Kidney glomerular epithelial cell (primary cell): Measurements from ENCODE around the gene RAD51B.

Experiments used
- DNase-seq: peaks from one replicate; lab custom pipeline; 2025; lab: John Stamatoyannopoulos, UW

The RAD51B gene

GRCh38 chr14:68363843-68364767 lies 544.5 kb downstream of the RAD51B start:
- DNase-seq, result peak; percentile 78

- peak; percentile 79 for DNase-seq
Observed at GRCh38 chr14:68364792-68365192, 545.2 kb downstream of the RAD51B start.

- DNase-seq, result no peak
Observed at GRCh38 chr14:68365228-68365627, 545.6 kb downstream of the RAD51B start.

- DNase-seq, result no peak
Observed at GRCh38 chr14:68366656-68367055, 547.1 kb downstream of the RAD51B start.

- no peak for DNase-seq
Observed at GRCh38 chr14:68367536-68367935, 548.0 kb downstream of the RAD51B start.

- DNase-seq, result no peak
Observed at GRCh38 chr14:68368850-68369249, 549.3 kb downstream of the RAD51B start.

- DNase-seq, result no peak
Observed at GRCh38 chr14:68369281-68370056, 549.9 kb downstream of the RAD51B start.

GRCh38 chr14:68370057-68370360 lies 550.4 kb downstream of the RAD51B start:
- no peak for DNase-seq

GRCh38 chr14:68372368-68372767 lies 552.8 kb downstream of the RAD51B start:
- DNase-seq, result no peak

- DNase-seq, result no peak
Observed at GRCh38 chr14:68373124-68373646, 553.6 kb downstream of the RAD51B start.

GRCh38 chr14:68373847-68374444 lies 554.4 kb downstream of the RAD51B start:
- no peak for DNase-seq

- no peak for DNase-seq
Observed at GRCh38 chr14:68374682-68375081, 555.1 kb downstream of the RAD51B start.

- no peak for DNase-seq
Observed at GRCh38 chr14:68375376-68375775, 555.8 kb downstream of the RAD51B start.

- DNase-seq, result no peak
Observed at GRCh38 chr14:68376067-68376779, 556.6 kb downstream of the RAD51B start.

GRCh38 chr14:68377006-68377405 lies 557.4 kb downstream of the RAD51B start:
- no peak for DNase-seq

- DNase-seq, result no peak
Observed at GRCh38 chr14:68377459-68377858, 557.9 kb downstream of the RAD51B start.

GRCh38 chr14:68379510-68380328 lies 560.1 kb downstream of the RAD51B start:
- DNase-seq, result no peak

GRCh38 chr14:68380329-68380741 lies 560.8 kb downstream of the RAD51B start:
- DNase-seq, result no peak

GRCh38 chr14:68384335-68384734 lies 564.8 kb downstream of the RAD51B start:
- no peak for DNase-seq

- DNase-seq, result no peak
Observed at GRCh38 chr14:68384881-68385280, 565.3 kb downstream of the RAD51B start.

- no peak for DNase-seq
Observed at GRCh38 chr14:68386446-68386845, 566.9 kb downstream of the RAD51B start.
